Embryonic facial prominence (tissue), 1 donor: Measurements from ENCODE around the gene VCAN.
"Not testable (repeated sequence)": the region's sequence is repeated elsewhere in the genome, so short reads cannot be mapped to it uniquely, and the experiment has no call there.

Experiments used
- DNase-seq: peaks from one replicate; pipeline ENCODE4 v3.0.0-alpha.2; 2016; ENCODE audit errors: extremely low spot score

VCAN gene

DNA sequence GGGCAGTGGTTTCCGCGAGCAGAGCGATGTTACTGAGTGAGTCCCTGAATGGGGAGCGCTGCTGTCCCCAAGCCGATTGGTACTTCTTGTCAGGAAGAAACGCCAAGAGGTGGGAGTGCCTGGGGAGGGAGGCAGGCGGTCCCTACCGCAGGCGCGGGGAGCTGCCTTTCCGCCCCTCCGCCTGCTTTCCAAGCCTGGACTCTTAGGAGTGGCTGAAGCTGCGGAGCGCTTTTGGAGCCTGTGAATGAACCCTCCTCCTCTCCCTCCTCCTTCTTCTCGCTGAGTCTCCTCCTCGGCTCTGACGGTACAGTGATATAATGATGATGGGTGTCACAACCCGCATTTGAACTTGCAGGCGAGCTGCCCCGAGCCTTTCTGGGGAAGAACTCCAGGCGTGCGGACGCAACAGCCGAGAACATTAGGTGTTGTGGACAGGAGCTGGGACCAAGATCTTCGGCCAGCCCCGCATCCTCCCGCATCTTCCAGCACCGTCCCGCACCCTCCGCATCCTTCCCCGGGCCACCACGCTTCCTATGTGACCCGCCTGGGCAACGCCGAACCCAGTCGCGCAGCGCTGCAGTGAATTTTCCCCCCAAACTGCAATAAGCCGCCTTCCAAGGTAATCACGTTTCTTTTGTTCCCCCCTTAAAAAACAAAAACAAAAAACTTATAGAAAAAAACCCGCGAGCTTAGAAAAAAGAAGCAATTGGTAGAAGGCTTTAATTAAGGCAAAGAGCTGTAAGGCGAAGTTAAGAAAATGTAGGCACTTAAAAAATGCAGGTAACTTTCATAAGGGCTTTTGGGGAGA, at the start of gene VCAN:
VCAN (plus strand) TSS at position 340 of the 808 bp plus-strand sequence. CDS start 11,775 bp downstream, outside the sequence.
- peak; percentile 85 for DNase-seq

DNA sequence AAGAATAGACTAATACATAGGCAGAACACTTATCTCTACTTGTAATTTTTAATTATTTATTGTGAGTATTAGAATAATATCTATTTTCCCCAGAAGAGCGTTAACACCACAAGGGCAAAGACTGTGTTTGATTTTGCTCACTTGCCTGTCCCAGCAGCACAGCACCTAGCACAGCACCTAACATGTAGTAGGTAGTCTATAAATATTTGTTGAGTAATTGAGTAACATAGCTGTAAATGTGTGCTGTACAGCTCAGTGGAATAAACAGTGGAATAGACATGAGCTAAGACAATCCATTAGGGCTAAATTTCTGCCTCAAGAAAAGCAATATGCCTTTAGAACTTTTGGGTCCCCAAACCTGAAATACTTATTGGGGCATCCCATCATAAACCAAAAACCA, 49.3 kb upstream of the VCAN start:
- no peak for DNase-seq

DNA sequence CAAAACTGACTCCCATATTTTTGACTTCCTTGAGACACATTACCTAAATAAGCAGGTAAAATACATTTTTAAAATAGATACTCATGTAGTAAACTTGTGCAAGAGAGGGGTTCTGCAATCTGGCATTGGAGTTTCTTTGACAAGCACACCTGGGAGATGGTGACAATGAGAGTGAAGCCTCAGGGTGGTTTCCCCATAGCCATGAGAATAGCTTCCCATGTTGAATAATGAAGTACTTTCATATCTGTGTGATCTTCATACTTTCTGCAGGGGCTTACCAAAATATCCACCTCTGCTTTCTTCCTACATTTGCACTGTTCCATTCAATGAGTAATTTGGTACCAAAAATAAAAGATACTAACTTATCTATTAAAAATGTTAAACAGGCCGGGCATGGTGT, 44.7 kb upstream of the VCAN start:
- DNase-seq, result no peak

DNA sequence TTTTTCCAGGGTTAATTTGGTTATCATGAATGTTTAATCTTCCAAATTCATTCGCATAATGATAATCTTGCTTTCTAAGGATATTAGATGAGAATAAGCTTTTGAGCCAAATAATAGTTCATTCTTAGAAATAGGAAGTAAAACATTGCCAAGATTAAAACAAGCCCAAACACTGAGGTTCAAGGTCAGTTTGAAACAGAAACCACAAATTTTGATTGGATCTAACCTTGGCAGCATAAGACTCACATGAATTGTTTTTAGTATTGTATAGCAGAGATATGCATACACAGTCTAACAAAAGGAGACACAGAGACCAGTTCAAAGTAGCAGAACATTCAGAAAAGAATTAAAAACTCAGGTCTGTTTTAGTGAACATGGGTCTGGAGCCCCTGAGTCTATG, 43.4 kb upstream of the VCAN start:
- no peak for DNase-seq

DNA sequence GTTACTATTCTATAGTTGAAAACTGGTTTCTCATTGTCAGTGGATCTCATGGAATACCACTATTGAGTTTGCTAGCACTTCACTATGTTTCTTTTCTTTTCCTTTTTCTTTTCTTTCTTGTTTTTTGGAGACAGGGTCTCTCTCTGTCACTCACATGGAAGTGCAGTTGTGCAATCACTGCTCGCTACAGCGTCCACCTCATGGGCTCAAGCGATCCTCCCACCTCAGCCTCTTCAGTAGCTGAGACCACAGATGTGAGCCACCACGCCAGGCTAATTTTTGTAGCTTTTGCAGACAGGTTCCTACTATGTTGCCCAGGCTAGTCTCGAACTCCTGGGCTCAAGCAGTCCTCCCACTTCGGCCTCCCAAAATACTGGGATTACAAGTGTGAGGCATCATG, 42.7 kb upstream of the VCAN start:
- no peak for DNase-seq

DNA sequence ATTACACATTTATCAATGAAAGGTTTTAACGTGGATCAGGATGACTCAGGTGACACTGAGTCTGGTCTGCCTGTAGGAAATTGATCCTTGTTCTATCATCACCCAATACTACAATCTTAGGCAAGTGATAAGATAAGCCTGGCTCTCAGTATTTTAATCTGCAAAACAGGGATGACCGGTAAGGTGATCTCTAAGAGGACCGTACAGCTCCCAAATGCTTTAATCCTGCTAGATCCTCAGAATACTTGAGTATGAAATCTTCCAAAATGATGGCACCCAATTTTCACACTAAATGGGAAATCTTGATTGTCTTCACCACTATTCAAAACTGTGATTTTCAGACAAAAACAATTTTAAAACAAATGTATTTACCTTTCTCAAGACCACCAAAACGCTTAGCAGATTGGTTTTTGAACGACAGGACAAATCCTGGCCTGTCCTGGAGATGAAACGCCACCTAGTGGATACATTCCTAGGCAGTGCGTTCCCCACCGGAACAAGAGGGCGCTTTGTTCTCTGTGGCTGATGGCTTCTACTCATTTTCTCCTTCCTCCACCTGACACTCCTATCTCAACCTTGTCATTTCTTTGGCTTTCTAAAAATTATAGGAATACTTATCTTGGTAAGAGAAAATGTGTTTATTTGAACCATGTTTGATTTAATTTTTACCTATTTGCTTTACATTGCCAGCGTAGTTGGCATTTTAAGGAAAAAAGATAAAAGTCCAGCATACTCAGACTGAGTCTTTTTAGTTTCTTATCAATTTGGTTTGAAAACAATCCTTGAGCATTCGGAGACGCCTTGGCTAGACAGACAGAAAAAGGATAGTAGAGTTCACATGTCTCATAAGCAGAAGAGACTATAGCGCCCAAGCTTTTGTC, 41.2 kb upstream of the VCAN start:
- no peak for DNase-seq

DNA sequence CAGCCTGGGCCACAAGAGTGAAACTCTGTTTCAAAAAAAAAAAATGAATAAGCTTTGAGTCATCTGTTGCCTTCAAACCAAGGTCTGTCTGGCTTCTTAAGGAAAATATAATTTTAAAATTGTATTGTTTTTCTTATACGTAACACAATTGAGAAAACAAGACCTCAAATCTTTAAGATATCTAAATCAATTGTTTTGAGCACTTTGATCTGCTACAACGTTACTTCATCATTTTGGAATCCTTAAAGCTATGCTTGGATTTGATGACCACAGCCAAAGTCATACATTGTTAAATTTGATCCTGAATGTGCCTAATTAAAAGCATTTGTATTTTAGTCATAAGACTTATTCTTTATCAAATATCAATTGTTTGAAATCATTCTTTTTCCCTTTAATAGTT, 37.7 kb upstream of the VCAN start:
- no peak for DNase-seq

DNA sequence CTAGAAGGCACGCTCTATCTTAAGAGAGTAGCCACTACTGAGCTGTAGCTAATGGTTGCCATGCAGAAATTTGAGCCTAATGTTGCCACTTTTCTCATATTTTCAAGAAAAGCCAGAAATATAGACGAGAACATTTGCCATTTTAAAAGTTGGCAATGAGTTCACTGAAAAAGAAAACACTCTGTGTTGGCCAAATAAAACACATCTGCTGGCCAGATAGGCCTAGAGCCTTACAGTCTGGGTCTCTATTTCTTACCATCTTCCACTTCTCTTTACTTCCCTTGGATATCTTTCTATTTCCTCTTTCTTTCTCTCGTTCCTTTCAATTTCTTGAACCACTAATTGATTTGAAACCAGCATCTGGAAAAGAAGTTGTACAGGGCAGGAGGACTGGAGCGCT, 36.6 kb upstream of the VCAN start:
- DNase-seq, result no peak

DNA sequence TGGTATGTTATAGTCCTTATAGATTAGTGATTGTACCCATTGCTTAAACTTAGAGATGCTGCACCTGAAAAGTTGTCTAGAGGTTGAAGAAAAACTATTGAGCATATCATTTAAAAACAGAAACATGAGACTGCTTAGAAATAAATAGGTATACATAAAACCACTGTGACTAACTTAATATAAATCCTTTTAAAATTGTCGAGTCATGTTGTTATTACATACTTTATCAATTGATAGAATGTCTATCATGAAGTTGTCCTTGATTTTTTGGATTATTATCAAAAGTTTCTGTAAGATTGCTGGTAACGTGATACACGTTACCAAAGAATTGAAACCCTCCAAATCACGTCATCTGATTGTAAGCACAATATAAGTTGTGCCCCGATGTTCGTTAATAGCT, 35.3 kb upstream of the VCAN start:
- no peak for DNase-seq

DNA sequence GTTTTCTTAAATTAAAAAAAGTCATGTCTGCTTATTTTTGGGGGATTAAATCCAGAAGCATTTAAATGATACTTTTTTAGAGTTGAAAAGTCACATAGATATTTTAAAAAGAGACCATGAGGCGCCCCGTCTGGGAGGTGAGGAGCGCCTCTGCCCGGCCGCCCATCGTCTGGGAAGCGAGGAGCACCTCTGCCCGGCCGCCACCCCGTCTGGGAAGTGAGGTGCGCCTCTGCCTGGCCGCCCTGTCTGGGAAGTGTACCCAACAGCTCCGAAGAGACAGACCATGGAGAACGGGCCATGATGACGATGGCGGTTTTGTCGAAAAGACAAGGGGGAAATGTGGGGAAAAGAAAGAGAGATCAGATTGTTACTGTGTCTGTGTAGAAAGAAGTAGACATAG, 33.8 kb upstream of the VCAN start:
- not testable (repeated sequence) for DNase-seq

DNA sequence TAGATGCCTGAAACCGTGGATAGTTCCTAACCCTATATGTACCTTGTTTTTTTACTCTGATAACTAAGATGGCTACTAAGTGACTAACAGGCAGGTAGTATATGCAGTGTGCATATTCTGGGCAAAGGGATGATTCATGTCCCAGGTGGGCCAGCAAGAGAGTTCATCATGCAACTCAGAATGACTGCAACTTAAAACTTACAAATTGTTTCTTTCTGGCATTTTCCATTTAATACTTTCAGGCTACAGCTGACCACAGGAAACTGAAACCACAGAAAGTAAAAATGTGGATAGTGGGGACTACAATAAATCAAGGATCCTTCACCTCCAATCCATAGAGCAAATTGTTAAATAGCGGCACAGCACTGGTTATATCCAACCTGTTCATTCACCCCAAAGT, 30.7 kb upstream of the VCAN start:
- no peak for DNase-seq

DNA sequence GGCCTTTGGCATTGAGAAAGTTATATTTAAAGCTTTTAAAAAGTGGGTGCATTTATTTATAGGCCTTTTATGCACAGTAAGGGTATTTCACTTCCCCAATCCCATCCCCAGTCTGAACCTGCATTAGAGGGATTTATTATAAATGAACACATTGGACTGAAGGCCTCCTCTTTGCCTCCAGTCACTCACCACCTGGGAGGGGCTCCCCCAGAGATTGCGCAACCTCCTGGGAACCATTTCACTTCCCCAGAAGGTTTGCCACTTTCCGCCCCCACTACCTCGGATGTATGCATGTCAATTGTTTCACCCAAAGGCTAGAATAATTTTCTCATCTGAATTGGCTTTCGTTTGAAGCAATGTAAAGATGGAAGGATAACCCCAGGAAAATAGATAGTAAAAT, 29.8 kb upstream of the VCAN start:
- no peak for DNase-seq

DNA sequence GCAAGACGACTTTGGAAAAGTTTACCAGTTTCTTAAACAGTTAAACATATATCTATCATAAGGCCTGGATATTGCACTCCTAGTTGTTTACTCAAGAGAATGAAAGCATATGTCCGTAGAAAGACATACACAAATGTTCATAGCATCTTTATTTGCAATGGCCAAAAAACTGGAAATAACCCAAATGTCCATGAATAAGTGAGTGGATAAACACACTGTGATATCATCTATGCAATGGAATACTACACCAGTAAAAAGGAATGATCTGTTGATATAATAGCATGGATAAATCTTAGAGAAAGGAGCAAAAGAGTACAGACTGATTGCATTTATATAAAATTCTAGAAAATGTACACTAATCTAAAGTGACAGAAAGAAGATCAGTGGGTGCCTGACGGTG, 28.0 kb upstream of the VCAN start:
- no peak for DNase-seq

DNA sequence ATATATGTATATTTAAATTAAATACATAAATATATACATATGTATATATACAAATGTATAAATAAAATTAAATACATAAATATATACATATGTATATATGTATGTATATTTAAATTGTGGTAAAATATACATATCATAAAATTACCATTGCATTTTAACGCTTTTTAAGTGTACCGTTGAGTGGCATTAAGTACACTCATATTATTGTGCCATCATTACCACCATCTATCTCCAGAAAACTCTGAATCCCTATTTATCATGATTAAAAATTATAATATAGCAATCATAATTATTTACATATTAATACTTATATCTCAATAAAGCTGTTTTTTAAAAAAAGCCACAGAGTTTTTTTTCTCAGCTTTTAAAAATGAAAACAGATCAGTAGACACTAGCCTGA, 27.1 kb upstream of the VCAN start:
- no peak for DNase-seq

DNA sequence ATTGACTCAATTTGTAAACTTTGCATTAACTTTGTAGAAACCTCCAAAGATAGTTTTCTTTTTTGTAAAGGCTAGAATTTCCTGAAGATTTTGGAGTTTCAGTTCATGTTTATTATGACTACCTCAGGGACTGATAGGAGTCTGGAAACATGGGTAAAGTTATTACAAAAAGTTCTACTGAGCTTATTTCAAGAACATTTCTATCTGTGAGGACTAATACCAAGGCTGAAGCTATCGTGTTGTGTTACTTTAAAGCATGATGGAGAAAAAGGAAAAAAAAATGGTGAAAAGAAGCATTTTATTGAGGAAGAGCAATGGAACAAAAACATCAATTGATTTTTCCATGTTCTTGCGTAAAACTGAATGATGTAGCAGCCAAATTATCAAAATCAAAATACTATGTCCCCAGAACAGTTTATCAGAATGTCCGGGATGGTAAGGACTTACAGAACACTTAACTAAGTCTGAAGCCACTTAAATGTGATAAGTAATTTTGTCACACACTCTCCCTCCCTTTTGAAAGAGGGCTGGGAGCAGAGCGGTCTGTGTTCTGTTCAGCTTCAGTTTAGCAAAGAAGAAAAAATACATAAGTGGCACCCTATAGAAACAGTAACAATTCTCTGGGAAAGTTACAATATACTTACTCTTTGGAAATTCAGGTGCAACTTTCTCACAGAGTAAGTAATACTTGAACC, 25.1 kb upstream of the VCAN start:
- DNase-seq, result no peak

DNA sequence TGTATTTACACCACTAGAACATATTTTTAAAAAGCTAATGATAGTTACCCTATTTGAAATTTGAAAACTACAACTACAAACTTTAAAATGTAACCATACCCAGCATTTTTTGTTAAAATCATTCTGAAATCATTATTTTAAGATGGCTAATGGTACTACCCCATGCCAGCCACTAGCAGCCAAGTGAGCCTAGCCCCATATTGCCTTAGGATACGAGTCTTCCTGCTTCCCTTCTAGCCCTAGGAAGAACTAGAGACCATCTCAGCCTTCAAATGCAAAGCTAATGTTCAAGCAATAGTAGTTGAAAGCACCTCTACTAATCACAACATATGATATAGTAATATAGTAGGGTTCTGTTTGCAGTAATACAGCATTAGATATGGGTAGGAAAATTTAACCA, 24.0 kb upstream of the VCAN start:
- DNase-seq, result no peak

DNA sequence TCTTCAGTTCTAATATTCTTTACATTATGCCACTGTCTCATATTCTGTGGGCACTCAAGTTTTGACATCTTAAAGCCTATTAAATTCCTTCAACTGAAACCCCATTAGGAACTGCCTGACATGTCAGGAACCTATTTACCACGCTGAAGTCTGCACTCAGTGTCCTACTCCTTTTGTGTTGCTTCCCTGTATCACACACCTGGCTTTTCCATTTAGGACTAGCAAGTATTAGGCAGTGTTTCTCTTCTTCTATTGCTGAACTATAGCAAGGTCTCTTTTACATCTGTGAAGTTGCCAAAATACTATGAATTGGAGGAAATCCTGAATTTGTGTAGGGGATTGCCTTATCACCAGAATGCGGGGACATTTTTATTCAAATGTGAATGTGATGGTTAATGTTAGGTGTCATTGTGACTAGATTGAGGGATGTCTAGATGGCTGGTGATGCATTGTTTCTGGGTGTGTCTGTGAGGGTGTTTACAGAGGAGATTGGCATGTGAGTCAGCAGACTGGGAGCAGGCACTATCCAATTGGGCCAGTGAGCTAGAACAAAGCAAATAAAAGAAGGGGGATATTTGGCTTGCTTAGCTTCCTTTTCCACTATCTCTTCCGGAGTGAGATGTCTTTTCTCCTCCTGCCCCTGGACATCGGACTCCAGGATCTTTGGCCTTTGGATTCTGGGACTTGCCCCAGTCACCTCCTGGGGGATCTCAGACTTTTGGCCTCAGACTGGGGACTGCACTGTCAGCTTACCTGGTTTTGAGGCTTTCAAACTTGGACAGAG, 21.2 kb upstream of the VCAN start:
- no peak for DNase-seq

DNA sequence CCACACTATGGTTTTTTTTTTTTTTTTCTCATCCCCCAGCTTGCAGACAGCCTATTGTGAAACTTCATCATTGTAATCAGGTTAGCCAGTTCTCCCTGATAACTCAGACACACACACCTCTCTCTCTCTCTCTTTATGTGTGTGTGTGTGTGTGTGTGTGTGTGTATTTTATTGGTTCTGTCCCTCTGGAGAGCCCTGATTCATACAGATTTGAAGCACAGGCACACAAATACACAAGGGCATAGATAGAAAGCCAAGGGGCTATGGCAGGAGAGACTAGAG, 20.6 kb upstream of the VCAN start:
- DNase-seq, result no peak

DNA sequence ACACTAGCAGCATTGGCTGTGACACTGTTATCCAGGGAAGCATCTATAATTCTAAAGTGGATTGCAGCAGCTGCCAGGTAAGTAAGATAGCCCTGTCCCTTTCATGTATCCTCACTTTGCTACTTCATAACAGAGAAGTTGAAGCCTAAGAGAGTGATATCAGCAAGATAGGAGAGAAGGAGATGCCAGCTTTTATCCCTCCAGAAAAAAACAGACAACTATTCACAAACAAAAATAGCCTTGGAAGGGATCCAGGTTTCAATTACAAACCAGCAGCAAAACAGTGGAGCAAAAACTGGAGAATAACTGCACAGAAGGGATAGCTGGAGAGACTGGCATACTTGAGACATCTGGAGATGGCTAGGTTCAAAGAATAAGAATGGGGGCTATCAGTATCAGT, 19.6 kb upstream of the VCAN start:
- no peak for DNase-seq

DNA sequence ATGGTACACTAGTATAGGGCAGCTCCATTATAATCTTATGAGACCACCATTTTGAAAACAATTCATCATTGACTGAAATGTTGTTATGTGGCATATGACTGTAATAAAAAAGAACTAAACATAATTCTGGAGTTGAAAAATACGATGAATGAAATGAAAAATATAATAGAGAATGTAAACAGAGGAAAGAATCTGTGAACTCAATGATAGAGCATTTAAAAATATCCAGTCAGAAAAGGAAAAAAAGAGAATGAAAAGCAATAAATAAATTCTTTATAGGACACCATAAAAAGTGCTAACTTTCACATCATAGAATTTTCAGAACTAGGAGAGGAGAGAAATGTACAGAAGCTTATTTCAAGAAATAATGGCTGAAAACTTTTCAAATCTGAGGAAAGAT, 17.6 kb upstream of the VCAN start:
- no peak for DNase-seq

DNA sequence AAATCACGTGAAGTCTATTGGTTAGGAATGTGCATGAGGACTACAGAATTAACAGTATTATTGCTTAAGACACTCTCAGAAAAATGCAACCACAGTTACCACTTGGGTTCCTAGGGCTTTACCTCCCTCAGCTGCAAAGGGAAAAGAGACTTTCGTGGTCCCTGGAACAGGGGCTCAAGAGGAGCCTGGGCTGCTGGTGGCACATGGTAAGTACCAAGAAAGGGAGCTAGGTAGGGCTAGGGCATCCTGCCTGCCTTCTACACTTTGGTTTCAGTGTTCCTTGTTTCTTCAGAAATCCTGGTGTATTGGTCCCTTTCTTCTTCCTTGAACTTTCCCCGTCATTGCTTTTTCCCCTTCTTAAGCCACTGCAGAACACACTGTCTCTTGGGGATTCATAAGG, 7.3 kb upstream of the VCAN start:
- no peak for DNase-seq
